ENCODE data around the gene CDH4.

CDH4 gene

GRCh38 chr20:61684136-61684535 is 432.1 kb downstream of the CDH4 start:
- no peak for DNase-seq (ENCODE audit: low read depth, low spot score)

GRCh38 chr20:61684583-61685235 is 432.6 kb downstream of the CDH4 start:
- no peak for DNase-seq (ENCODE audit: low read depth, low spot score)
- no peak overlapping the region for H3K27ac ChIP-seq

More at GRCh38 chr20:61684136-61684535, 432.1 kb downstream of the CDH4 start:
- no peak overlapping the region for H3K27ac ChIP-seq

GRCh38 chr20:61685462-61685861 is 433.4 kb downstream of the CDH4 start:
- no peak for DNase-seq (ENCODE audit: low read depth, low spot score)
- H3K27ac ChIP-seq: no peak overlapping the region

GRCh38 chr20:61686051-61686936 is 434.2 kb downstream of the CDH4 start:
- DNase-seq (ENCODE audit: low read depth, low spot score): no peak
- no peak overlapping the region for H3K27ac ChIP-seq

GRCh38 chr20:61688411-61688810 is 436.4 kb downstream of the CDH4 start:
- H3K27ac ChIP-seq: no peak overlapping the region
- DNase-seq (ENCODE audit: low read depth, low spot score): no peak

- DNase-seq (ENCODE audit: low read depth, low spot score): no peak
Observed at GRCh38 chr20:61690150-61690549, 438.1 kb downstream of the CDH4 start.

GRCh38 chr20:61690993-61691838 is 439.2 kb downstream of the CDH4 start:
- H3K27ac ChIP-seq: no peak overlapping the region
- no peak for DNase-seq (ENCODE audit: low read depth, low spot score)

More at GRCh38 chr20:61690150-61690549, 438.1 kb downstream of the CDH4 start:
- H3K27ac ChIP-seq: no peak overlapping the region

- no peak for DNase-seq (ENCODE audit: low read depth, low spot score)
- no peak overlapping the region for H3K27ac ChIP-seq
Observed at GRCh38 chr20:61691978-61692377, 439.9 kb downstream of the CDH4 start.

GRCh38 chr20:61692479-61692878 is 440.4 kb downstream of the CDH4 start:
- no peak overlapping the region for H3K27ac ChIP-seq
- no peak for DNase-seq (ENCODE audit: low read depth, low spot score)

GRCh38 chr20:61693055-61693600 is 441.1 kb downstream of the CDH4 start:
- DNase-seq (ENCODE audit: low read depth, low spot score): no peak
- H3K27ac ChIP-seq: no peak overlapping the region

GRCh38 chr20:61694682-61695081 is 442.6 kb downstream of the CDH4 start:
- H3K27ac ChIP-seq: no peak overlapping the region
- no peak for DNase-seq (ENCODE audit: low read depth, low spot score)

GRCh38 chr20:61695741-61696140 is 443.7 kb downstream of the CDH4 start:
- DNase-seq (ENCODE audit: low read depth, low spot score): no peak

GRCh38 chr20:61696181-61696735 is 444.2 kb downstream of the CDH4 start:
- no peak for DNase-seq (ENCODE audit: low read depth, low spot score)
- no peak overlapping the region for H3K27ac ChIP-seq

More at GRCh38 chr20:61695741-61696140, 443.7 kb downstream of the CDH4 start:
- no peak overlapping the region for H3K27ac ChIP-seq

- no peak overlapping the region for H3K27ac ChIP-seq
- DNase-seq (ENCODE audit: low read depth, low spot score): no peak
Observed at GRCh38 chr20:61697666-61698597, 445.9 kb downstream of the CDH4 start.

- no peak for DNase-seq (ENCODE audit: low read depth, low spot score)
- H3K27ac ChIP-seq: no peak overlapping the region
Observed at GRCh38 chr20:61698598-61699494, 446.8 kb downstream of the CDH4 start.

GRCh38 chr20:61699495-61700374 is 447.7 kb downstream of the CDH4 start:
- H3K27ac ChIP-seq: no peak overlapping the region
- no peak for DNase-seq (ENCODE audit: low read depth, low spot score)

- no peak for DNase-seq (ENCODE audit: low read depth, low spot score)
- no peak overlapping the region for H3K27ac ChIP-seq
Observed at GRCh38 chr20:61700595-61701140, 448.6 kb downstream of the CDH4 start.
